Spleen (tissue), 11 donors: ENCODE data around the gene TAS1R3. TPM values are rescaled to one million over a fixed set of nuclear protein-coding genes. Genes with fewer than 3 reads are reported as not detected.
A peak's percentile ranks its signal among the peaks of the same experiment; 100 is the strongest.

Experiments used
- DNase-seq: peaks from one replicate; pipeline ENCODE4 v3.0.0-alpha.2; 2020
- H3K27ac ChIP-seq, 8 donors: fragments of 200-600 bp; sonication (generic) in 7 of 8; 1 replicate in 4 of 8; 2 replicates in 4 of 8; pipeline versions ENCODE4 v1.5.0 to v1.8.0; 2016 to 2021; ENCODE audit warnings: inconsistent platforms in 4 of 8, mild to moderate bottlenecking in 4 of 8, moderate library complexity in 1 of 8
- H3K27me3 ChIP-seq, 7 donors: fragments of 200-600 bp; sonication (generic) in 6 of 7; replicated peaks in 1 of 7; 1 replicate in 4 of 7; 2 replicates in 3 of 7; pipeline versions ENCODE4 v1.5.0 to v1.8.0; 2016 to 2021; ENCODE audit warnings: inconsistent platforms in 3 of 7, mild to moderate bottlenecking in 1 of 7
- H3K36me3 ChIP-seq, 6 donors: fragments of 200-600 bp; sonication (generic) in 5 of 6; 1 replicate in 4 of 6; 2 replicates in 2 of 6; pipeline versions ENCODE4 v1.5.0 to v1.8.0; 2016 to 2021; ENCODE audit warnings: inconsistent platforms in 2 of 6
- H3K4me1 ChIP-seq, 6 donors: fragments of 200-600 bp; sonication (generic) in 5 of 6; 1 replicate in 3 of 6; 2 replicates in 3 of 6; pipeline versions ENCODE4 v1.5.0 to v1.8.0; 2016 to 2021; ENCODE audit warnings: inconsistent platforms in 3 of 6
- H3K4me3 ChIP-seq, 8 donors: fragments of 200-600 bp; sonication (generic) in 7 of 8; 1 replicate in 4 of 8; 2 replicates in 4 of 8; pipeline versions ENCODE4 v1.5.0 to v1.8.0; 2016 to 2021; ENCODE audit warnings: inconsistent platforms in 4 of 8, mild to moderate bottlenecking in 4 of 8, moderate library complexity in 2 of 8
- H3K9me3 ChIP-seq, 8 donors: fragments of 200-600 bp; sonication (generic) in 7 of 8; 1 replicate in 4 of 8; 2 replicates in 4 of 8; pipeline versions ENCODE4 v1.5.0 to v1.8.0; 2016 to 2021; ENCODE audit warnings: inconsistent platforms in 4 of 8
- POLR2A ChIP-seq, 3 donors: fragments of 450-650 bp; IDR thresholded peaks; one replicate each; pipeline ENCODE4 v1.5.1; 2017; ENCODE audit warnings: antibody characterized with exemption in 3 of 3, mild to moderate bottlenecking in 1 of 3
- POLR2AphosphoS5 ChIP-seq, 3 donors: sonication (generic); formaldehyde crosslinking; IDR thresholded peaks; one replicate each; pipeline ENCODE4 v1.5.1; 2017; ENCODE audit warnings: antibody characterized with exemption in 3 of 3
- WGBS, 5 donors: extraction: QIAGEN DNeasy Blood & Tissue Kit in 3 of 5; methylation state at CpG; one replicate each; pipeline versions ENCODE4 v1.1.5 to v1.1.7; 2013 to 2018; 5-methylcytosine and 5-hydroxymethylcytosine counted together
- intact Hi-C: fragments of 100-400 bp; cut with DNase I; formaldehyde crosslinking; loops from one replicate; pipeline ENCODE4 v1.15.0; 2023; ENCODE audit warnings: low total_unique reads
- polyA plus RNA-seq, 3 donors: library from polyadenylated mRNA; stranded (reverse); fragments of 200-250 nt; gene quantifications; one replicate each; pipeline ENCODE4 v1.2.1, GENCODE V29; 2013
- total RNA-seq, 7 donors: library from RNA; depleted of rRNA in 3 of 7; stranded (reverse); fragments of >200 nt in 3 of 7; fragmentation: NEBNext Ultra II Directional in 4 of 7; extraction: Animal tissue kit (Norgen Biotek cat#: 25700) in 4 of 7; gene quantifications; one replicate each; pipeline versions ENCODE4 v1.1.0 to v1.2.1, GENCODE V29; 2016 to 2021
- TF ChIP-seq, protein P1 (sequence below), 11 experiments: fragments of 200-600 bp in 7 of 11; fragments of 450-650 bp in 4 of 11; sonication (generic) in 4 of 11; IDR thresholded peaks in 8 of 11; conservative IDR thresholded peaks in 3 of 11; 1 replicate in 7 of 11; 2 replicates in 4 of 11; pipeline versions ENCODE4 v1.4.0 to v1.8.0; 2016 to 2021; ENCODE audit warnings: antibody characterized with exemption in 11 of 11, inconsistent platforms in 4 of 11, mild to moderate bottlenecking in 1 of 11
- donor health status: healthy with polysubstance abuse.
- donor health status: DM: no; HTN: no; CAD: no; lungs with moderate emphysema.
- donor health status: DM: no; HTN: no; CAD: no.
- donor health status: Bipolar disorder and iron deficiency.
- donor health status: healthy.
- donor health status: DM: no; HTN: no; CAD: no.
- donor health status: DM: yes; HTN: yes; CAD: no.

The TAS1R3 gene
- total and polyA plus RNA-seq, 10 donors = 0.23 to 5.9 (median 2.2) TPM

DNA sequence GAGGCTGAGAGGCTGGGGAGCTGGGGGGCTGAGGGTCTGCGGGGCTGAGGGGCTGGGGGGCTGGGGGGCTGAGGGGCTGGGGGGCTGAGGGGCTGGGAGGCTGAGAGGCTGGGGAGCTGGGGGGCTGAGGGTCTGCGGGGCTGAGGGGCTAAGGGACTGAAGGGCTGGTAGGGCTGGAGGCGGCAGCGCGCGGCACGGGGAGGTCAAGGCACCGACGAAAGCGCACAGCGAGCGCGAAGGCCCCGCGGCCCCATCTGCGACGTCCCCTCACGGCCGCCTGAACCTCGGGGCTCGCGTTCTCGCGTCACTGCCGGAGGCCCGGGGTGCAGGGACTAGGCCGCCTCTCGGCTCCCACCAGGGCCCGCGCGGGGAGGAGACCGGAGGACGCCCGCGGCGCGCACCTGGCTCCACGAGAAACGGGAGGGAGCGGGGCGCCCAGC lies 7.0 kb upstream of the TAS1R3 start:
- H3K36me3 ChIP-seq = peaks cover 0 to 70% (median 36%) of the 10 kb centered on the region in 6 donors
- 0 to 1% (median 0%) methylated on average over 18 to 41 of the region's 41 CpGs for WGBS, 5 donors
- H3K27ac ChIP-seq = peak overlapping the region; percentile 81 to 96 (median 91)

DNA sequence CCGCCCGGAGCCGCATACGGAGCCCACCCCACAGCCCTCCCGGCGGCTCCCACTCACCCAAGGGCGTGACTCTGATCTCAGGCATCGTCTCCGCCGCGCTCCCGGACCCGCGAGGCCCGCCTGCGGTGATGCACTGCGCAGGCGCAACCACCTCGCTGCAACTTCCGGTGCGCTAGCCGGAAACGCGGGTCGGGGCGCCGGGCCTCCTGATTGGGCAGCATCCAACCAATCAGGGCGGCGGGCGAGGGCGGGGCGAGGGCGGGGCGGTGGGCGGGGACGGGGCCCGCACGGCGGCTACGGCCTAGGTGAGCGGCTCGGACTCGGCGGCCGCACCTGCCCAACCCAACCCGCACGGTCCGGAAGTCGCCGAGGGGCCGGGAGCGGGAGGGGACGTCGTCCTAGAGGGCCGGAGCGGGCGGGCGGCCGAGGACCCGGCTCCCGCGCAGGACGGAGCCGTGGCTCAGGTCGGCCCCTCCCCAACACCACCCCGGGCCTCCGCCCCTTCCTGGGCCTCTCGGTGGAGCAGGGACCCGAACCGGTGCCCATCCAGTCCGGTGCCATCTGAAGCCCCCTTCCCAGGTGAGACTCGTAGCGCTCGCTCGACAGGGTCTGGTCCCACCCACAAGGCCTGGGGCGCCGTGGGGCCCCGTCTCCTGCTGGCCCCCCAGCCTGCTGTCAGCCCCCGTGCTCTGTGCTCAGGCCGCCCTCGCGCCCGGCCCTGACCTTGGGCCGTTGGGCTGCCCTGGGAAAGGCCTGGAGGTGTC lies 6.4 kb upstream of the TAS1R3 start, which contains the start of the genes CPTP and INTS11:
CPTP (plus strand) TSS at position 279 of the 764 bp plus-strand sequence. CDS start 2,109 bp downstream, outside the sequence.
INTS11 (minus strand) TSS at position 137 of the 764 bp plus-strand sequence; CDS start at position 85, 52 bp downstream.
- Histone ChIP-seq H3K4me3 (peak within 1 kb of the TSS; percentile 76 to 99 (median 90)), H3K27me3 (no peaks in the 10 kb centered on the region), H3K4me1 (peaks cover 15 to 89% (median 67%) of the 10 kb centered on the region in 6 donors), H3K9me3 (no peaks in the 10 kb centered on the region), H3K27ac (peak within 1 kb of the TSS; percentile 81 to 96 (median 91)), H3K36me3 (peaks cover 0 to 67% (median 30%) of the 10 kb centered on the region in 6 donors)
- peak; percentile 95 for DNase-seq
- intact Hi-C loops = no loop called here
- 0 to 9% (median 1%) methylated on average over 25 to 84 of the region's 84 CpGs for WGBS, 5 donors
- TF ChIP-seq POLR2A (IDR thresholded peaks at IDR 0.05) = no peak
- TF ChIP-seq, protein P1, sequence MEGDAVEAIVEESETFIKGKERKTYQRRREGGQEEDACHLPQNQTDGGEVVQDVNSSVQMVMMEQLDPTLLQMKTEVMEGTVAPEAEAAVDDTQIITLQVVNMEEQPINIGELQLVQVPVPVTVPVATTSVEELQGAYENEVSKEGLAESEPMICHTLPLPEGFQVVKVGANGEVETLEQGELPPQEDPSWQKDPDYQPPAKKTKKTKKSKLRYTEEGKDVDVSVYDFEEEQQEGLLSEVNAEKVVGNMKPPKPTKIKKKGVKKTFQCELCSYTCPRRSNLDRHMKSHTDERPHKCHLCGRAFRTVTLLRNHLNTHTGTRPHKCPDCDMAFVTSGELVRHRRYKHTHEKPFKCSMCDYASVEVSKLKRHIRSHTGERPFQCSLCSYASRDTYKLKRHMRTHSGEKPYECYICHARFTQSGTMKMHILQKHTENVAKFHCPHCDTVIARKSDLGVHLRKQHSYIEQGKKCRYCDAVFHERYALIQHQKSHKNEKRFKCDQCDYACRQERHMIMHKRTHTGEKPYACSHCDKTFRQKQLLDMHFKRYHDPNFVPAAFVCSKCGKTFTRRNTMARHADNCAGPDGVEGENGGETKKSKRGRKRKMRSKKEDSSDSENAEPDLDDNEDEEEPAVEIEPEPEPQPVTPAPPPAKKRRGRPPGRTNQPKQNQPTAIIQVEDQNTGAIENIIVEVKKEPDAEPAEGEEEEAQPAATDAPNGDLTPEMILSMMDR (IDR thresholded peaks at IDR 0.05 in 8 of 11, conservative IDR thresholded peaks at IDR 0.05 in 3 of 11) = peak in 1 of 11 experiments; percentile 33
- TF ChIP-seq POLR2AphosphoS5 (IDR thresholded peaks at IDR 0.05) = peak; percentile 94 to 95 (median 94)

More for the DNA sequence above, 7.0 kb upstream of the TAS1R3 start:
- intact Hi-C loops = no loop called here
- H3K27me3 ChIP-seq = no peaks in the 10 kb centered on the region
- TF ChIP-seq POLR2AphosphoS5 (IDR thresholded peaks at IDR 0.05) (no peak), POLR2A (IDR thresholded peaks at IDR 0.05) (no peak)
- TF ChIP-seq, protein P1 (IDR thresholded peaks at IDR 0.05 in 8 of 11, conservative IDR thresholded peaks at IDR 0.05 in 3 of 11) = no peak
- peaks cover 15 to 83% (median 63%) of the 10 kb centered on the region in 6 donors for H3K4me1 ChIP-seq
- H3K4me3 ChIP-seq = peak overlapping the region; percentile 76 to 99 (median 90)
- no peaks in the 10 kb centered on the region for H3K9me3 ChIP-seq
- DNase-seq = no peak

DNA sequence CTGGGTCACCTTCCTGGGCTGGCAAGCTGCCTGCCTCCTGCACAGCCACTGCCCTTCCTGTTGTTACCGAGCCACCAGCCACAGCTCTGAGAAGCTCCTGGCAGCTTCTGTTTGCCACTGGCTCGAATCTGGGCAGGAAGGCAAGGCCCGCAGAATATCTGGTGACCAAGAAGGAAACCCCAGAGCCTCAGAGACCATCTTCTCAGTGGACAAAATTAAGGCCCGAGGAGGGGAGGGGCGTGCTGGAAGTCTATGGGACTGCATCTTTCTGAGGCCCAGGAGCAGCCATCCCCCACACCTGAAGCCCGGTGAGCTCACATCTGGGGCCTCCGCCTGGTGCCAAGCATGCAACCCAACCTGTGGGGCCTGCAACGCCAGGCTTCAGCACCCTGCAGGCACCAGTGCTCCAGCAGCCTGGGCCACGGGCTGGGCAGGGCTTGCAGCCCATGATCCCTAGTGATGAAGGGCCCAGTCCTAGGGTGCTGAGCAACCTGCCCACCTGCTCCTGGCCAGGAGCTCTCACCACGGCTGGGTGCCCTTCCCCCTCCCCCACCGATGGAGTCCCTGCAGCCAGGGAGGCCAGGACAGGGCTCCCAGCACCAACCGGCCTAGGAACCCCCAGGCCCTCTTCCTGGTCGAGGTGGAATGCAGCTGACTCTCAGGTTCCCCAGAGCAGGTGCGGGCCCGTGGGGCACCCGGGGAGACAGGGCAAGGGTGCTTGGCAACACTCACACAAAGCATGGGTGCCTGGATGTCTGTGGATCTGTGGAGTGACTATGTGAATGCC lies 5.6 kb upstream of the TAS1R3 start:
- Histone ChIP-seq H3K27me3 (no peaks in the 10 kb centered on the region), H3K27ac (peak overlapping the region; percentile 81 to 96 (median 91)), H3K4me3 (peak overlapping the region; percentile 76 to 99 (median 90)), H3K36me3 (peaks cover 0 to 59% (median 23%) of the 10 kb centered on the region in 6 donors), H3K9me3 (no peaks in the 10 kb centered on the region), H3K4me1 (peaks cover 15 to 89% (median 70%) of the 10 kb centered on the region in 6 donors)
- intact Hi-C loops = no loop called here
- TF ChIP-seq POLR2A (IDR thresholded peaks at IDR 0.05) (no peak), POLR2AphosphoS5 (IDR thresholded peaks at IDR 0.05) (peak in 2 of 3 donors; percentile 56 to 65)
- TF ChIP-seq, protein P1 (IDR thresholded peaks at IDR 0.05 in 8 of 11, conservative IDR thresholded peaks at IDR 0.05 in 3 of 11) = no peak
- 16 to 68% (median 47%) methylated on average over 11 to 16 of the region's 16 CpGs for WGBS, 5 donors
- no peak for DNase-seq
